ENCODE measurements around the gene OR1S1.

OR1S1 gene

DNA sequence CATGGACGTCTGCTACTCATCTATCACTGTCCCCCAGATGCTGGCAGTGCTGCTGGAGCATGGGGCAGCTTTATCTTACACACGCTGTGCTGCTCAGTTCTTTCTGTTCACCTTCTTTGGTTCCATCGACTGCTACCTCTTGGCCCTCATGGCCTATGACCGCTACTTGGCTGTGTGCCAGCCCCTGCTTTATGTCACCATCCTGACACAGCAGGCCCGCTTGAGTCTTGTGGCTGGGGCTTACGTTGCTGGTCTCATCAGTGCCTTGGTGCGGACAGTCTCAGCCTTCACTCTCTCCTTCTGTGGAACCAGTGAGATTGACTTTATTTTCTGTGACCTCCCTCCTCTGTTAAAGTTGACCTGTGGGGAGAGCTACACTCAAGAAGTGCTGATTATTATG is 32.9 kb upstream of the OR1S1 start:
- TF ChIP-seq, protein P1, sequence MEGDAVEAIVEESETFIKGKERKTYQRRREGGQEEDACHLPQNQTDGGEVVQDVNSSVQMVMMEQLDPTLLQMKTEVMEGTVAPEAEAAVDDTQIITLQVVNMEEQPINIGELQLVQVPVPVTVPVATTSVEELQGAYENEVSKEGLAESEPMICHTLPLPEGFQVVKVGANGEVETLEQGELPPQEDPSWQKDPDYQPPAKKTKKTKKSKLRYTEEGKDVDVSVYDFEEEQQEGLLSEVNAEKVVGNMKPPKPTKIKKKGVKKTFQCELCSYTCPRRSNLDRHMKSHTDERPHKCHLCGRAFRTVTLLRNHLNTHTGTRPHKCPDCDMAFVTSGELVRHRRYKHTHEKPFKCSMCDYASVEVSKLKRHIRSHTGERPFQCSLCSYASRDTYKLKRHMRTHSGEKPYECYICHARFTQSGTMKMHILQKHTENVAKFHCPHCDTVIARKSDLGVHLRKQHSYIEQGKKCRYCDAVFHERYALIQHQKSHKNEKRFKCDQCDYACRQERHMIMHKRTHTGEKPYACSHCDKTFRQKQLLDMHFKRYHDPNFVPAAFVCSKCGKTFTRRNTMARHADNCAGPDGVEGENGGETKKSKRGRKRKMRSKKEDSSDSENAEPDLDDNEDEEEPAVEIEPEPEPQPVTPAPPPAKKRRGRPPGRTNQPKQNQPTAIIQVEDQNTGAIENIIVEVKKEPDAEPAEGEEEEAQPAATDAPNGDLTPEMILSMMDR (IDR thresholded peaks at IDR 0.05): no peak
- DNase-seq: no peak
- no peak overlapping the region for H3K4me3 ChIP-seq
- H3K9me3 ChIP-seq: no peaks in the 10 kb centered on the region
- no peaks in the 10 kb centered on the region for H3K4me1 ChIP-seq
- no peaks in the 10 kb centered on the region for H3K27me3 ChIP-seq
- intact Hi-C loops (cut with DNase I; ENCODE audit: low total_unique reads): no loop called here
- H3K27ac ChIP-seq: no peak overlapping the region
- H3K36me3 ChIP-seq: no peaks in the 10 kb centered on the region

DNA sequence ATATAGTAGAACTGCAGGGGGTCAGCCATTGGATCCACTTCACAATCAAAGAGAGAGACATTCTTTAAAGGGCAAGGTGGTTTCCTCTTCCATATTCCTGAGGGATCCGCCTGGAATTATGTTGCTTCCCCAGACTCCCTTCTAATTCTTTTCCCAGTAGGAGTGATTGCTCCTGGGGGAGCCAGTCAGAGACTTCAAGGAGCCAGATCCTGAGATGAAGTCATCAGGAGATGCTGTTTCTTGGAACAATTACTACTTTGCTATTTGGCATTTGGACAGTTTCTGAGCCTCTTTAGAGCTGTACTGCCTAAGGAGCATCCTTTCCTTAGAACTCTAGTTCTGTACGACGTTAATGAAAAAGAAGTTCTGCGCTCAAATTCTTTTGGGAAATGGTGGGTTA is 25.6 kb upstream of the OR1S1 start:
- no peak for DNase-seq
- Histone ChIP-seq H3K4me3 (no peak overlapping the region), H3K9me3 (no peaks in the 10 kb centered on the region), H3K36me3 (no peaks in the 10 kb centered on the region), H3K27ac (no peak overlapping the region), H3K27me3 (no peaks in the 10 kb centered on the region), H3K4me1 (no peaks in the 10 kb centered on the region)
- TF ChIP-seq, protein P1 (IDR thresholded peaks at IDR 0.05): no peak
- intact Hi-C loops (cut with DNase I; ENCODE audit: low total_unique reads): no loop called here

DNA sequence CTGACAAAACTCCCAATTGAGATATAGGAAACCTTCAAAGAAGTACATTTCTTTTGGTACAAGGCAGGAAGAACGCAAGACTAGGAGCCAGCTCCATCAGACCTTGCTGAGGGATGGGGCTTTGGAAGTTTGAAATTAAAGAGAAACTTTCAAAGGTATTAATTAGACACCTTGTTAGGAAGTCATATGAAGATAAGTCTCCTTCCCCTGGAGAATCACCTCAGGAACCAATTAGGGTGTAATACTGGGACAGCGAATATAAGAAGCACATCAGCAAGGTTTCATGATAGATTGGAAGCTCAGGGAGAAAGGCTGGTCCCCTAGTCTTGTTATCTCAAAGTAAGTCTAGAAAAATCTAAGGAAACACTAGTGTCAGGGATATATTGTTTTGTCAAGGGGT is 23.8 kb upstream of the OR1S1 start, which contains the start of gene OR9Q2:
Gene OR9Q2 (plus strand): TSS at position 301 of the 400 bp plus-strand sequence. CDS start 1,421 bp downstream, outside the sequence.
- Histone ChIP-seq H3K27ac (no peak within 1 kb of the TSS), H3K4me1 (no peaks in the 10 kb centered on the region), H3K36me3 (no peaks in the 10 kb centered on the region), H3K27me3 (no peaks in the 10 kb centered on the region), H3K4me3 (no peak within 1 kb of the TSS), H3K9me3 (no peaks in the 10 kb centered on the region)
- intact Hi-C loops (cut with DNase I; ENCODE audit: low total_unique reads): no loop called here
- TF ChIP-seq, protein P1 (IDR thresholded peaks at IDR 0.05): no peak
- DNase-seq: no peak

DNA sequence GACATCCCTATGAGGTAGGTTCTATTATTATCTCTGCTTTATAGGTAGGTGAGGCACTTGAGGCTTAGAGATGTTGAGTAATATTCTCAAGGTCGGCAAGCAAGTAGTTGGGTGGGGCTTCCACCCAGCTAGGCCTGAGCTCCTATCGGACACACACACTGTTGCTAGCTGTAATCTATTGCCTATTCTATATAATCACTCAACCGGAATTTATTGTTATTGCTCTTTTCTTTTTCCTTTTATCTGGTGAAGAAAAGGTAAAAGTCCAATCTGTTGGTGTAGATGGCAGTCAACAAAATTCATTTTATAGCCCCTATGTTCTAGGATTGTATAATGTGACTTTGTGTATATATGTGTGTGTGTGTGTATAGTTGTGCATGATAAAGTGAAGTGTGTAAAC is 20.3 kb upstream of the OR1S1 start:
- DNase-seq: no peak
- Histone ChIP-seq H3K27me3 (no peaks in the 10 kb centered on the region), H3K4me1 (no peaks in the 10 kb centered on the region), H3K9me3 (no peaks in the 10 kb centered on the region), H3K4me3 (no peak overlapping the region), H3K27ac (no peak overlapping the region), H3K36me3 (no peaks in the 10 kb centered on the region)
- intact Hi-C loops (cut with DNase I; ENCODE audit: low total_unique reads): no loop called here
- TF ChIP-seq, protein P1 (IDR thresholded peaks at IDR 0.05): no peak

DNA sequence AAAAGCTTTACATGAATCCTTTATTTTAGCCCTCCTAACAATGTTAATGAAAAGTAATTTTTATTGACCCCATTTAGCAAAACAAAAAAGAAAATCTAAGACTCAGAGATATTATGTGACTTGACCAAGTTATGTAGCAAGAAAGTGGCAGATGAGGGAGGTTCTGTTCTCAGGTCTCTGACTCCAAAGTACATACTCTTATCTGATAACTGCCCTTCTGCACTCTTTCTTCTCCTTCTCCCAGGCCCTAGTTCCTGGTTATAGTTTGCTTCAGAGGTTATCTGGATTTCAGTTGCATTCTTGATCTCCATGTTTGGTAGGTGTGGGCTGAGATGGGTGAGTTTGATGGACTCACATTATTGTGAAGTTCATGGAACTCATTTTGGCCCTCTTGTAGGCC is 19.1 kb upstream of the OR1S1 start:
- peaks cover 0 to 3% (median 0%) of the 10 kb centered on the region in 3 donors for H3K9me3 ChIP-seq
- intact Hi-C loops (cut with DNase I; ENCODE audit: low total_unique reads): no loop called here
- DNase-seq: no peak

More for the DNA sequence above, 19.1 kb upstream of the OR1S1 start:
- Histone ChIP-seq H3K4me3 (no peak overlapping the region), H3K27me3 (no peaks in the 10 kb centered on the region), H3K4me1 (no peaks in the 10 kb centered on the region), H3K36me3 (no peaks in the 10 kb centered on the region), H3K27ac (no peak overlapping the region)
- TF ChIP-seq, protein P1 (IDR thresholded peaks at IDR 0.05): no peak

Measured in tibial artery (tissue), 4 donors.